ENCODE results near the gene AP1M1.

GRCh38 chr19:16207063-16207462, 9.4 kb downstream of the AP1M1 start:
- TF ChIP-seq POLR2AphosphoS5 (IDR thresholded peaks at IDR 0.05; ENCODE audit: low read depth, low read length) = no peak
- TF ChIP-seq POLR2A (IDR thresholded peaks at IDR 0.05; ENCODE audit: low read depth, low read length) = no peak
- TF ChIP-seq TAF1 (IDR thresholded peaks at IDR 0.05; ENCODE audit: borderline replicate concordance, low read depth, low read length) = no peak

All from GM12892 (cell line).